ENCODE results near the gene KATNAL1.
A peak's percentile ranks its signal among the peaks of the same experiment; 100 is the strongest.

KATNAL1 gene

GRCh38 chr13:30352121-30352520 lies 44.8 kb upstream of the KATNAL1 start:
- no peak for TF ChIP-seq CTCF (conservative IDR thresholded peaks at IDR 0.05; ENCODE audit: low read depth, low read length)
- H3K4me3 ChIP-seq (ENCODE audit: low read length): no peak overlapping the region
- no peak for DNase-seq (ENCODE audit: low read depth)

- no peak overlapping the region for H3K4me3 ChIP-seq (ENCODE audit: low read length)
- no peak for DNase-seq (ENCODE audit: low read depth)
- TF ChIP-seq CTCF (conservative IDR thresholded peaks at IDR 0.05; ENCODE audit: low read depth, low read length): no peak
These were observed 39.4 kb upstream of the KATNAL1 start for GRCh38 chr13:30346789-30347167.

- TF ChIP-seq CTCF (conservative IDR thresholded peaks at IDR 0.05; ENCODE audit: low read depth, low read length): no peak
- no peak overlapping the region for H3K4me3 ChIP-seq (ENCODE audit: low read length)
- DNase-seq (ENCODE audit: low read depth): no peak
These were observed 38.9 kb upstream of the KATNAL1 start for GRCh38 chr13:30346153-30346788.

- TF ChIP-seq CTCF (conservative IDR thresholded peaks at IDR 0.05; ENCODE audit: low read depth, low read length): no peak
- H3K4me3 ChIP-seq (ENCODE audit: low read length): no peak overlapping the region
- no peak for DNase-seq (ENCODE audit: low read depth)
These were observed 38.2 kb upstream of the KATNAL1 start for GRCh38 chr13:30345426-30346100.

- no peak for TF ChIP-seq CTCF (conservative IDR thresholded peaks at IDR 0.05; ENCODE audit: low read depth, low read length)
- DNase-seq (ENCODE audit: low read depth): peak; percentile 60
- no peak overlapping the region for H3K4me3 ChIP-seq (ENCODE audit: low read length)
These were observed 34.6 kb upstream of the KATNAL1 start for GRCh38 chr13:30341815-30342570.

- DNase-seq (ENCODE audit: low read depth): no peak
- no peak overlapping the region for H3K4me3 ChIP-seq (ENCODE audit: low read length)
- TF ChIP-seq CTCF (conservative IDR thresholded peaks at IDR 0.05; ENCODE audit: low read depth, low read length): no peak
These were observed 33.2 kb upstream of the KATNAL1 start for GRCh38 chr13:30340331-30341250.
